Measurements from ENCODE around the gene LRRN2. TPM values are rescaled to one million over a fixed set of nuclear protein-coding genes. Genes with fewer than 3 reads are reported as not detected.
"Not testable (repeated sequence)": the region's sequence is repeated elsewhere in the genome, so short reads cannot be mapped to it uniquely, and the experiment has no call there.

The LRRN2 gene
- total RNA-seq, 4 donors from 2014 or later, result 2.0 to 8.6 (median 3.9) TPM

DNA sequence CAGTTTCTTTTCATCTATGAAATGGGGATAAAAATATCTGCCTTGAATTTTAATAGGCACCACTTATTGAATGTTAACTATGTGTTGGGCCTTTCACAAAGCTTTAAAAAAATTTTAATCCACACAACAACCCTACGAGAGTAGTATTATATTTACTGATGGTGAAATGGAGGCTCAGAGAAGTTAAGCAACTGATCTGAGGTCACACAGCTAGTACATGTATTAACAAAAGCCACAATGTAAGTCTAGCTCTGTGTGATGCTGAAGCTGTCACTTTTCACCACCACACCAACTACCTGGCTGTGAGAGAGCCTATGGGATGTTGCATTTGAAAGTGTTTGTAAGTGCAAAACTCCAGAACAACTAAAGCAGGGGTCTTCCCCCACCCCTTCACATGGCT lies 44.1 kb downstream of the LRRN2 start:
- H3K27ac ChIP-seq, result no peak overlapping the region
- DNase-seq, result no peak
- WGBS, 2 donors, result 91 to 97% methylated on average over 1 of the region's 1 CpG
- intact Hi-C loops (cut with DNase I), result no loop called here
- peaks cover 7 to 13% of the 10 kb centered on the region in 2 donors for H3K4me1 ChIP-seq
- TF ChIP-seq, protein P1, sequence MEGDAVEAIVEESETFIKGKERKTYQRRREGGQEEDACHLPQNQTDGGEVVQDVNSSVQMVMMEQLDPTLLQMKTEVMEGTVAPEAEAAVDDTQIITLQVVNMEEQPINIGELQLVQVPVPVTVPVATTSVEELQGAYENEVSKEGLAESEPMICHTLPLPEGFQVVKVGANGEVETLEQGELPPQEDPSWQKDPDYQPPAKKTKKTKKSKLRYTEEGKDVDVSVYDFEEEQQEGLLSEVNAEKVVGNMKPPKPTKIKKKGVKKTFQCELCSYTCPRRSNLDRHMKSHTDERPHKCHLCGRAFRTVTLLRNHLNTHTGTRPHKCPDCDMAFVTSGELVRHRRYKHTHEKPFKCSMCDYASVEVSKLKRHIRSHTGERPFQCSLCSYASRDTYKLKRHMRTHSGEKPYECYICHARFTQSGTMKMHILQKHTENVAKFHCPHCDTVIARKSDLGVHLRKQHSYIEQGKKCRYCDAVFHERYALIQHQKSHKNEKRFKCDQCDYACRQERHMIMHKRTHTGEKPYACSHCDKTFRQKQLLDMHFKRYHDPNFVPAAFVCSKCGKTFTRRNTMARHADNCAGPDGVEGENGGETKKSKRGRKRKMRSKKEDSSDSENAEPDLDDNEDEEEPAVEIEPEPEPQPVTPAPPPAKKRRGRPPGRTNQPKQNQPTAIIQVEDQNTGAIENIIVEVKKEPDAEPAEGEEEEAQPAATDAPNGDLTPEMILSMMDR (IDR thresholded peaks at IDR 0.05), result no peak
- no peak for TF ChIP-seq POLR2A (IDR thresholded peaks at IDR 0.05)
- no peaks in the 10 kb centered on the region for H3K9me3 ChIP-seq
- H3K4me3 ChIP-seq (replicated peaks in 1 of 3), result no peak overlapping the region
- H3K36me3 ChIP-seq, result no peaks in the 10 kb centered on the region
- no peaks in the 10 kb centered on the region for H3K27me3 ChIP-seq

DNA sequence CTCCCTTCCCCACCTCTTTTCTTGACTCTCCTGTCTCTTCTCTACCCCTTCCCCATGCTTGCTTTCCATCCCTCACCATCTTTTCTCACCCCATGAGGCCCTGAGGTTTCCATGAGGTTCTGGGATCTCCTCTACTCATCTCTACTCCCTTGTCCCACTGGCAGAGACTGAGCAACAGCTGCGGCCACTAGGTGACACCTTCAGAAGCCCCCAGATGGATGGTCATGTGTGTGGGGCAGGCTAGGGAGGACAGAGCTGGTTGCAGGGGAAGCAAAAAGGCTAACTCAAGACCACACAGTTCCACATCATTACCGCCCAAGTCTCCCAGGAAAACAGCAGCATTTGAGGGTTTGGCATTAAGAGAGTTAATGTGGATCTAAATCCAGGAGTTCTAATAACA lies 45.0 kb downstream of the LRRN2 start:
- Histone ChIP-seq H3K9me3 (no peaks in the 10 kb centered on the region), H3K27me3 (no peaks in the 10 kb centered on the region), H3K27ac (no peak overlapping the region), H3K36me3 (no peaks in the 10 kb centered on the region), H3K4me1 (peaks cover 7 to 13% of the 10 kb centered on the region in 2 donors), H3K4me3 (replicated peaks in 1 of 3) (no peak overlapping the region)
- 86 to 92% methylated on average over 2 of the region's 2 CpGs for WGBS, 2 donors
- no peak for DNase-seq
- TF ChIP-seq POLR2A (IDR thresholded peaks at IDR 0.05), result no peak
- TF ChIP-seq, protein P1 (IDR thresholded peaks at IDR 0.05), result no peak
- intact Hi-C loops (cut with DNase I), result no loop called here

DNA sequence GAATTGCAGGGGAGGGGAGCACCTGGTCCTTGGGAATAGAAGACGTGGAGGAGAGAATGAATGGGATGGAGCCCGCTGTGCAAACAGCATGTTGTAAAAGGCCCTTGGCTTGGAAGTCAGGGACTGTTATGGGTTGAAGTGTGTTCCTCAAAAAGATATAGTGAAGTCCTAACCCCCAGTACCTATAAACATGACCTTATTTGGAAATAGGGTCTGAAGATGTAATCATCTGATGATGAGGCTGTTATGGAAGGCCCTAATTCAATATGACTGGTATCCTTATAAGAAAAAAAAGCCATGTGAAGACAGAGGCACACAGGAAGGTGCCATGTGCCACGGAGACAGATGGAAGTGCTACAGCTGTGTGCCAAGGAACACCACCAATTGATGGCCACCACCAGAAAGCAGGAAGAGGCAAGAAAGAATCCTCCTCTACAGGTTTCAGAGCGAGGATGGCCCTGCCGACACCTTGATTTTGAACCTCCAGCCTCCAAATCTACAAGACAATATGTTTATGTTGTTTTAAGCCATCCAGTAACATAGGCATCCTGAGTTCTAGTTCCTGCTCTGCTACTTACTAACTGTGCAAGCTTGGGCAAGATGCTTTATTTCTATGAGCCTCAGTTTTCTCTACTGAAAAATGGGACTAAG lies 51.2 kb downstream of the LRRN2 start:
- H3K9me3 ChIP-seq, result no peaks in the 10 kb centered on the region
- H3K27ac ChIP-seq, result no peak overlapping the region
- H3K27me3 ChIP-seq, result no peaks in the 10 kb centered on the region
- H3K36me3 ChIP-seq, result no peaks in the 10 kb centered on the region
- intact Hi-C loops (cut with DNase I), result no loop called here
- no peak overlapping the region for H3K4me3 ChIP-seq (replicated peaks in 1 of 3)
- 92 to 95% methylated on average over 5 of the region's 5 CpGs for WGBS, 2 donors
- H3K4me1 ChIP-seq, result peaks cover 7 to 19% of the 10 kb centered on the region in 2 donors
- no peak for TF ChIP-seq POLR2A (IDR thresholded peaks at IDR 0.05)
- TF ChIP-seq, protein P1 (IDR thresholded peaks at IDR 0.05), result no peak
- no peak for DNase-seq

DNA sequence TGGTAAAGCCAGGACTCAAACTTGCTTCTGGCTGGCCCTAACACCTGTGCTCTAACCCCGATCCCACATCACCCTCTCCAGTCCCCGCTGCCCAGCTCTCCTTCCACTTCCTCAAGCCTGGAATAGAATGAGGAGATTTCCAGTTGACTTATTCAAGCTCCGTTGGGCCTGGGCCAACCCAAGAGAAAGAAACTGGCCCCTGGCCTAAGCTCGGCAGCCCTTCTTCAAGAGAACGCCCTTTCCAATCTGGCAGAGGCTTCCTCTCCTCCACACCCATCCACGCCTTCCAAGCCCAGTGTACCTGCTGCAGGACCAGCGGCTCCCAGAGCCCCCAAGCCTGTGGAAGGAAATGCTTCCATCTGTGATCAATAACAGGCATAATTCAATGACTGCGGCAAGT lies 51.9 kb downstream of the LRRN2 start:
- intact Hi-C loops (cut with DNase I), result no loop called here
- TF ChIP-seq POLR2A (IDR thresholded peaks at IDR 0.05), result no peak
- TF ChIP-seq, protein P1 (IDR thresholded peaks at IDR 0.05), result no peak
- Histone ChIP-seq H3K4me1 (peaks cover 7 to 19% of the 10 kb centered on the region in 2 donors), H3K4me3 (replicated peaks in 1 of 3) (no peak overlapping the region), H3K27ac (no peak overlapping the region), H3K9me3 (no peaks in the 10 kb centered on the region), H3K36me3 (no peaks in the 10 kb centered on the region), H3K27me3 (no peaks in the 10 kb centered on the region)
- peak; percentile 81 to 82 for DNase-seq
- WGBS, 2 donors, result 34 to 37% methylated on average over 8 of the region's 8 CpGs

DNA sequence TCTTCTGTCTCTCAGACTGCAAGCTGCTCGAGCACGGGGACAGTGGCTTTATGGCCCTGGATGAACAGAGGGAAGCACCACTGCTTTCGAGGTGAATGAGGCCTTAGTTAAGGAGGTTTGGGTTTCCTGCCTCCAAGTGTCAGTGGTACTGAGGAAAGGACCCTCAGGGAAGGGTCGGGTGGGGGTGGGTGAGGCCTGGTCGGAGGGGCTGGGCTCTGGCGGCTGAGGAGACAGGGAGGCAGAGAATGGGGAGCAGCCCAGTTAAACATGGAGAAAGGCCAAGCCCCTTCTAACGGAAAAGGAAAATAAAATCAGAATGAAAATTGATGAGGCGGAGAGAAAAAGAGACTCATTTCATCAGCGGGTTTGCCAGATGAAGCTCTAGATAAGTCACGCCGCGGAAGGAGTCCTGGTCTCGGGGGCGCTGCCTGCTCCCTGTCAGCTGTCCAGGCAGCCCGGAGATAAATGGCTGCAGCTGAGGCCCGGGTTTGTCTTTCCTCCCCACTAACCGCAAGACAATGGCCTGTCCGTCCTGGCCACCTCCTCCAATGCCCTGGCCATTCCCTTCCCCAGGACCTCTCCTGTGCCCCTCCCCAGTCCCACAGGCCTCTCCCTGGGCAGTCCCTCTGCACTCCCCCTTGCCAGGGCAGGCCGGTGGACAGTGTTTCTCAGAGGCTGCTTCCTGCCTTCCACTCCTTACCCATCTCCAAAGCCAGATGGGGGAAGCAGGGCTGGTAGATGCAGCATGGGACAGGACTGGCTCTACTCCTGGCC lies 55.2 kb downstream of the LRRN2 start:
- intact Hi-C loops (cut with DNase I), result no loop called here
- TF ChIP-seq POLR2A (IDR thresholded peaks at IDR 0.05), result no peak
- TF ChIP-seq, protein P1 (IDR thresholded peaks at IDR 0.05), result no peak

DNA sequence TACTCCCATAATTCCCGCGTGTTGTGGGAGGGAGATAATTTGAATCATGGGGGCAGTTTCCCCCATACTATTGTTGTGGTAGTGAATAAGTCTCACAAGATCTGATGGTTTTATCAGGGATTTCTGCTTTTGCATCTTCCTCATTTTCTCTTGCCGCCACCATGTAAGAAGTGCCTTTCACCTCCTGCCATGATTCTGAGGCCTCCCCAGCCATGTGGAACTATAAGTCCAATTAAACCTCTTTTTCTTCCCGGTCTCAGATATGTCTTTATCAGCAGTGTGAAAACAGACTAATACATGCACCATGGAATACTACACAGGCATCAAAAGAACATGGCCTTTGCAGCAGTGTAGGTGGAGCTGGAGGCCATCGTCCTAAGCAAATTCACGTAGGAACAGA lies 56.1 kb downstream of the LRRN2 start:
- H3K9me3 ChIP-seq; intact Hi-C loops (cut with DNase I); H3K27ac ChIP-seq; H3K27me3 ChIP-seq; H3K4me3 ChIP-seq (replicated peaks in 1 of 3); H3K36me3 ChIP-seq; DNase-seq; H3K4me1 ChIP-seq: not testable (repeated sequence)
- 97% methylated on average over 6 of the region's 6 CpGs for WGBS, 2 donors

More for the DNA sequence above, 55.2 kb downstream of the LRRN2 start:
- H3K9me3 ChIP-seq, result no peaks in the 10 kb centered on the region
- no peak overlapping the region for H3K27ac ChIP-seq
- H3K4me1 ChIP-seq, result peaks cover 0 to 6% of the 10 kb centered on the region in 2 donors
- no peak for DNase-seq
- 57 to 69% methylated on average over 19 of the region's 19 CpGs for WGBS, 2 donors
- H3K36me3 ChIP-seq, result no peaks in the 10 kb centered on the region
- H3K27me3 ChIP-seq, result no peaks in the 10 kb centered on the region
- no peak overlapping the region for H3K4me3 ChIP-seq (replicated peaks in 1 of 3)
